ENCODE data around the gene COL12A1. TPM values are rescaled to one million over a fixed set of nuclear protein-coding genes. Genes with fewer than 3 reads are reported as not detected.
"Not testable (repeated sequence)": the region's sequence is repeated elsewhere in the genome, so short reads cannot be mapped to it uniquely, and the experiment has no call there.

COL12A1 gene
- total RNA-seq, 1 donor from 2014 or later = 5.8 TPM

GRCh38 chr6:75213112-75213511 is 7.3 kb upstream of the COL12A1 start:
- DNase-seq (ENCODE audit: low read depth, low spot score) = no peak

GRCh38 chr6:75211920-75212590 is 6.2 kb upstream of the COL12A1 start:
- DNase-seq (ENCODE audit: low read depth, low spot score) = no peak

GRCh38 chr6:75210885-75211739 is 5.3 kb upstream of the COL12A1 start:
- DNase-seq (ENCODE audit: low read depth, low spot score) = no peak

- DNase-seq (ENCODE audit: low read depth, low spot score) = no peak
Observed at GRCh38 chr6:75209184-75209723, 3.4 kb upstream of the COL12A1 start.

GRCh38 chr6:75208298-75209183 is 2.7 kb upstream of the COL12A1 start:
- DNase-seq (ENCODE audit: low read depth, low spot score) = no peak

GRCh38 chr6:75206576-75207342 is 906 bp upstream of the COL12A1 start:
- DNase-seq (ENCODE audit: low read depth, low spot score) = no peak

GRCh38 chr6:75204959-75205775 is 686 bp downstream of the COL12A1 start:
- no peak for DNase-seq (ENCODE audit: low read depth, low spot score)

- peak; percentile 55 for DNase-seq (ENCODE audit: low read depth, low spot score)
Observed at GRCh38 chr6:75204217-75204958, 1.5 kb downstream of the COL12A1 start.

GRCh38 chr6:75203721-75204120 is 2.1 kb downstream of the COL12A1 start:
- DNase-seq (ENCODE audit: low read depth, low spot score) = no peak

GRCh38 chr6:75202676-75203131 is 3.1 kb downstream of the COL12A1 start:
- DNase-seq (ENCODE audit: low read depth, low spot score) = no peak

- DNase-seq (ENCODE audit: low read depth, low spot score) = no peak
Observed at GRCh38 chr6:75201901-75202672, 3.8 kb downstream of the COL12A1 start.

GRCh38 chr6:75201021-75201420 is 4.8 kb downstream of the COL12A1 start:
- no peak for DNase-seq (ENCODE audit: low read depth, low spot score)

- DNase-seq (ENCODE audit: low read depth, low spot score) = no peak
Observed at GRCh38 chr6:75199889-75200288, 6.0 kb downstream of the COL12A1 start.

- no peak for DNase-seq (ENCODE audit: low read depth, low spot score)
Observed at GRCh38 chr6:75196081-75196687, 9.7 kb downstream of the COL12A1 start.

- no peak for DNase-seq (ENCODE audit: low read depth, low spot score)
Observed at GRCh38 chr6:75188221-75188925, 17.5 kb downstream of the COL12A1 start.

GRCh38 chr6:75186581-75186980 is 19.3 kb downstream of the COL12A1 start:
- DNase-seq (ENCODE audit: low read depth, low spot score) = not testable (repeated sequence)

- no peak for DNase-seq (ENCODE audit: low read depth, low spot score)
Observed at GRCh38 chr6:75183099-75183541, 22.7 kb downstream of the COL12A1 start.

Measured in pulmonary artery endothelial cell (primary cell).